SU-DHL-6 (cell line): Measurements from ENCODE around the gene ITIH1.

ENCODE experiments used
- EZH2phosphoT487 ChIP-seq: fragments of 200-600 bp; sonication (generic), shearing (Covaris generic); conservative IDR thresholded peaks from 2 replicates; pipeline ENCODE4 v1.6.1; 2018; ENCODE audit warnings: mild to moderate bottlenecking, antibody characterized with exemption, low read length, moderate library complexity, mixed read lengths
- TF ChIP-seq, protein P1 (sequence below): fragments of 200-600 bp; sonication (generic); IDR thresholded peaks from one replicate; pipeline ENCODE4 v1.5.1; 2017; ENCODE audit warnings: antibody characterized with exemption, mild to moderate bottlenecking, low read length, moderate library complexity; ENCODE audit not compliant: insufficient read depth, poor library complexity, severe bottlenecking

DNA sequence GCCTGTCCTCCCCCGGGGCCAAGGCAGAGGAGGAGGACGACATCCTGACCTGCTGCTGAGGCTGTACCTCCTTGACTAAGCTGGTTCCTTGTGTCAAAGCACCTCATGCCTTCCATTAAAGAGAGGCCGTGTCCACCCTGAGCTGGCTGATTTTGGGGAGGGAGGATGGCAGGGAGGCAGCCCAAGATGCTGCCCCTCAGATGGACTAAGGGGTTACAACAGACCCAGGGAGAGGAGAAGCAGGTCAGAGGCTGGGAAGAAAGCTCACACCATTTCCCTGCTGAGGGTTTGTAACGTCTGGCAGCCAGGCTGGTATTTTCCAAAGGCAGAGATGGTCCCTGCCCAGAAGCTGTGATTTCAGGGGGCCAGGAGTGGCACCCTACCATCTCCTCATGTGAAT lies 14.5 kb downstream of the ITIH1 start:
- TF ChIP-seq, protein P1, sequence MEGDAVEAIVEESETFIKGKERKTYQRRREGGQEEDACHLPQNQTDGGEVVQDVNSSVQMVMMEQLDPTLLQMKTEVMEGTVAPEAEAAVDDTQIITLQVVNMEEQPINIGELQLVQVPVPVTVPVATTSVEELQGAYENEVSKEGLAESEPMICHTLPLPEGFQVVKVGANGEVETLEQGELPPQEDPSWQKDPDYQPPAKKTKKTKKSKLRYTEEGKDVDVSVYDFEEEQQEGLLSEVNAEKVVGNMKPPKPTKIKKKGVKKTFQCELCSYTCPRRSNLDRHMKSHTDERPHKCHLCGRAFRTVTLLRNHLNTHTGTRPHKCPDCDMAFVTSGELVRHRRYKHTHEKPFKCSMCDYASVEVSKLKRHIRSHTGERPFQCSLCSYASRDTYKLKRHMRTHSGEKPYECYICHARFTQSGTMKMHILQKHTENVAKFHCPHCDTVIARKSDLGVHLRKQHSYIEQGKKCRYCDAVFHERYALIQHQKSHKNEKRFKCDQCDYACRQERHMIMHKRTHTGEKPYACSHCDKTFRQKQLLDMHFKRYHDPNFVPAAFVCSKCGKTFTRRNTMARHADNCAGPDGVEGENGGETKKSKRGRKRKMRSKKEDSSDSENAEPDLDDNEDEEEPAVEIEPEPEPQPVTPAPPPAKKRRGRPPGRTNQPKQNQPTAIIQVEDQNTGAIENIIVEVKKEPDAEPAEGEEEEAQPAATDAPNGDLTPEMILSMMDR, result no peak
- no peak for TF ChIP-seq EZH2phosphoT487
